Measurements from ENCODE around the gene ELN. TPM values are rescaled to one million over a fixed set of nuclear protein-coding genes. Genes with fewer than 3 reads are reported as not detected.

The ELN gene
- total and polyA plus RNA-seq, 2 donors (not counting 3 experiments of a cell fraction or from before 2014, with no cell fraction given), result 1.7 to 2.6 TPM

GRCh38 chr7:74064696-74065095 lies 36.7 kb downstream of the ELN start:
- peaks cover 4% of the 10 kb centered on the region for H3K4me1 ChIP-seq (ENCODE audit: control insufficient read depth, extremely low read depth, insufficient read depth, low read length)
- H3K27me3 ChIP-seq (ENCODE audit: control insufficient read depth in 2 of 2, insufficient read depth in 2 of 2, low read length in 2 of 2), result no peaks in the 10 kb centered on the region
- no peaks in the 10 kb centered on the region for H3K9me1 ChIP-seq (replicated peaks; ENCODE audit: control insufficient read depth, extremely low read depth, insufficient read depth, low read length)
- H3K9ac ChIP-seq (replicated peaks; ENCODE audit: extremely low read depth, insufficient read depth, low read length), result no peak overlapping the region
- H3K4me2 ChIP-seq (ENCODE audit: insufficient read depth, low read length), result no peak overlapping the region
- BruUV-seq (replicated peaks), result no TSS peak
- intact Hi-C loops (cut with micrococcal nuclease), result no loop called here
- H3K36me3 ChIP-seq (ENCODE audit: control insufficient read depth in 2 of 2, extremely low read depth in 1 of 2, insufficient read depth in 2 of 2, low read length in 2 of 2), result no peaks in the 10 kb centered on the region
- dilution Hi-C loops (cut with MboI; ENCODE audit: extremely low pct_ligation_motif_present, low sequenced_read_pairs), result no loop called here
- H4K20me1 ChIP-seq (replicated peaks; ENCODE audit: control insufficient read depth, extremely low read depth, insufficient read depth, low read length), result no peaks in the 10 kb centered on the region
- no peaks in the 10 kb centered on the region for H3K9me3 ChIP-seq (replicated peaks; ENCODE audit: control insufficient read depth, insufficient read depth, low read length)
- H3K79me2 ChIP-seq (ENCODE audit: control insufficient read depth, insufficient read depth, low read length), result no peaks in the 10 kb centered on the region
- TF ChIP-seq MAX (IDR thresholded peaks at IDR 0.05; ENCODE audit: insufficient read depth, insufficient read length) (no peak), POLR2A (IDR thresholded peaks at IDR 0.05; ENCODE audit: low read depth, low read length) (no peak), POLR2AphosphoS5 (IDR thresholded peaks at IDR 0.05; ENCODE audit: insufficient read depth, low read depth, low read length) (no peak), EZH2 (IDR thresholded peaks at IDR 0.05; ENCODE audit: borderline replicate concordance, low read depth, low read length, severe bottlenecking) (no peak), FOS (IDR thresholded peaks at IDR 0.05; ENCODE audit: borderline replicate concordance, insufficient read depth, low read length) (no peak), JUN (IDR thresholded peaks at IDR 0.05; ENCODE audit: borderline replicate concordance, insufficient read depth, insufficient read length, low read depth) (no peak), GATA2 (IDR thresholded peaks at IDR 0.05; ENCODE audit: insufficient read depth, insufficient read length, low read depth, low read length) (no peak), MYC (IDR thresholded peaks at IDR 0.05; ENCODE audit: low read depth, low read length) (no peak)
- TF ChIP-seq, protein P1, sequence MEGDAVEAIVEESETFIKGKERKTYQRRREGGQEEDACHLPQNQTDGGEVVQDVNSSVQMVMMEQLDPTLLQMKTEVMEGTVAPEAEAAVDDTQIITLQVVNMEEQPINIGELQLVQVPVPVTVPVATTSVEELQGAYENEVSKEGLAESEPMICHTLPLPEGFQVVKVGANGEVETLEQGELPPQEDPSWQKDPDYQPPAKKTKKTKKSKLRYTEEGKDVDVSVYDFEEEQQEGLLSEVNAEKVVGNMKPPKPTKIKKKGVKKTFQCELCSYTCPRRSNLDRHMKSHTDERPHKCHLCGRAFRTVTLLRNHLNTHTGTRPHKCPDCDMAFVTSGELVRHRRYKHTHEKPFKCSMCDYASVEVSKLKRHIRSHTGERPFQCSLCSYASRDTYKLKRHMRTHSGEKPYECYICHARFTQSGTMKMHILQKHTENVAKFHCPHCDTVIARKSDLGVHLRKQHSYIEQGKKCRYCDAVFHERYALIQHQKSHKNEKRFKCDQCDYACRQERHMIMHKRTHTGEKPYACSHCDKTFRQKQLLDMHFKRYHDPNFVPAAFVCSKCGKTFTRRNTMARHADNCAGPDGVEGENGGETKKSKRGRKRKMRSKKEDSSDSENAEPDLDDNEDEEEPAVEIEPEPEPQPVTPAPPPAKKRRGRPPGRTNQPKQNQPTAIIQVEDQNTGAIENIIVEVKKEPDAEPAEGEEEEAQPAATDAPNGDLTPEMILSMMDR (IDR thresholded peaks at IDR 0.05; ENCODE audit: extremely low read depth in 1 of 2, insufficient read depth in 1 of 2, low read depth in 1 of 2, low read length in 2 of 2), result no peak
- no peak overlapping the region for H2AFZ ChIP-seq (ENCODE audit: low read depth, low read length)
- no peak for FAIRE-seq
- no peak overlapping the region for H3K27ac ChIP-seq (ENCODE audit: insufficient read depth, low read depth, low read length)
- POLR2A ChIA-PET, result interaction anchor here (0.6 kb wide), 1 partner anchor 370 kb away, joined by 4 read pairs; no protein-coding TSS in a partner anchor
- DNase-seq (ENCODE audit: low read depth, low spot score), result no peak
- CTCF ChIA-PET, result interaction anchor here (1.0 to 6.2 kb wide), 4 partner anchors 38 to 336 kb away, joined by 3 to 32 read pairs (median 6); no protein-coding TSS in a partner anchor
- H3K4me3 ChIP-seq (replicated peaks in 1 of 3; ENCODE audit: insufficient read depth in 1 of 3, low read depth in 1 of 3, low read length in 3 of 3), result no peak overlapping the region

Data from endothelial cell of umbilical vein (primary cell).